VCaP (cell line): ENCODE results near the gene TRABD2A.
A peak's percentile ranks its signal among the peaks of the same experiment; 100 is the strongest.
"Not testable (repeated sequence)": the region's sequence is repeated elsewhere in the genome, so short reads cannot be mapped to it uniquely, and the experiment has no call there.

Experiments
- H3K27ac ChIP-seq: fragments of 450-650 bp; 2 replicates; pipeline ENCODE4 v1.5.1; 2017
- TF ChIP-seq, protein P1 (sequence below): fragments of 450-650 bp; conservative IDR thresholded peaks from 2 replicates; pipeline ENCODE4 v1.5.1; 2017; ENCODE audit warnings: mild to moderate bottlenecking, moderate library complexity

Gene TRABD2A

DNA sequence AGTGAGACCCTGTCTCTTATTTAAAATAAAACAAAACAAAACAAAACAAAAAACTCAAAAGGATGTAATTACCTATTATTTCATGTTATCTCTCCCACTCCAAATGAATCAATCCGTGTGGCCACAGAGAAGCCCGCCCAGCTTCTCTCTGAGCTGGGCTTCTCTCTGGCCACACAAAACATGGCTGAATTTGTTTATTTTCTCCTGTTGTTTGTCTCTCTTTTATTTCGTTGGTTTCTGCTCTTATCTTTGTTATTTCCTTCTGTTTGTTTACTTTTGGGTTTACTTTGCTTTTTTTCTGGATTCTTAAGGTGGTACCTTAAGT lies 1.5 kb upstream of the TRABD2A start:
- no peak overlapping the region for H3K27ac ChIP-seq
- TF ChIP-seq, protein P1, sequence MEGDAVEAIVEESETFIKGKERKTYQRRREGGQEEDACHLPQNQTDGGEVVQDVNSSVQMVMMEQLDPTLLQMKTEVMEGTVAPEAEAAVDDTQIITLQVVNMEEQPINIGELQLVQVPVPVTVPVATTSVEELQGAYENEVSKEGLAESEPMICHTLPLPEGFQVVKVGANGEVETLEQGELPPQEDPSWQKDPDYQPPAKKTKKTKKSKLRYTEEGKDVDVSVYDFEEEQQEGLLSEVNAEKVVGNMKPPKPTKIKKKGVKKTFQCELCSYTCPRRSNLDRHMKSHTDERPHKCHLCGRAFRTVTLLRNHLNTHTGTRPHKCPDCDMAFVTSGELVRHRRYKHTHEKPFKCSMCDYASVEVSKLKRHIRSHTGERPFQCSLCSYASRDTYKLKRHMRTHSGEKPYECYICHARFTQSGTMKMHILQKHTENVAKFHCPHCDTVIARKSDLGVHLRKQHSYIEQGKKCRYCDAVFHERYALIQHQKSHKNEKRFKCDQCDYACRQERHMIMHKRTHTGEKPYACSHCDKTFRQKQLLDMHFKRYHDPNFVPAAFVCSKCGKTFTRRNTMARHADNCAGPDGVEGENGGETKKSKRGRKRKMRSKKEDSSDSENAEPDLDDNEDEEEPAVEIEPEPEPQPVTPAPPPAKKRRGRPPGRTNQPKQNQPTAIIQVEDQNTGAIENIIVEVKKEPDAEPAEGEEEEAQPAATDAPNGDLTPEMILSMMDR = peak; percentile 32

DNA sequence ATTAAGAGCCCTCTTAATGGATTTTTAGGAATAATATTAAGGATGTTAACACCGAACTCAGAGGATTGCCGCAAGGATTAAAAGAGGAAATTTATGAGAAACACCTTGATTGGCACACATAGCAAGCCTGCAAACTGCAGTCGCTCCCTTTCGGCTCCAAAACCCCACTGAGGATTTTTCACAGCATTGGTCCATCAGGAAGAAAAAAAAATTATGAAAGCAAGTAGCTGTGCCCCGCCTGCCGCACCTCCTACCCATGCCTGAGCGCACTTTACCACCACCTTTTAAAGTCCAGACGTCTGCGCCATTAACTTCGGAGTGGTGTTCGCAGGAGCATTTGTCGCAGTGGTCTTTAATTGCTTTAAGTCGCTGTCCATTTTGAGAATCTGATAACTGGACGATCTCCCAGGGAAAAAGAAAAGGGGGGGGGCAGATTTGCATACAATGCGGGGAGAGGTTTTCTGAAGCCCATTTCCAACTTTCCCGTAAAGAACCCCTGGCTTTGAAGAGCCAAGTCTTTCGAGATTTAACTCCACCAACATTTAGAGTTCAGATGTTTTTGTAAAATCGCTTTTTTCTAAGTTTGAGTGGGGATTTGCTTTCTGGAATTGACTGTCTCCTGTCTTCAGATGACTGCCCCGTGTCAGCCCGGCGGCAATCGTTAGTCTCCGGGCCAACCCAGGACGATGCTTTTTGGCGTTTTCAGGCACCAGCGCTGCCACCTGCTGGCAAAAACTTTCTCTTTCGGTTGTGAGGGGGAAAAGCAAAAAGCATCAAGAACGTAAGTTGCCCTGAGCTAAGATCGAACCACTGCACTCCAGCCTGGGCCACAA lies 913 bp upstream of the TRABD2A start:
- H3K27ac ChIP-seq = no peak overlapping the region
- TF ChIP-seq, protein P1 = peak; percentile 86

DNA sequence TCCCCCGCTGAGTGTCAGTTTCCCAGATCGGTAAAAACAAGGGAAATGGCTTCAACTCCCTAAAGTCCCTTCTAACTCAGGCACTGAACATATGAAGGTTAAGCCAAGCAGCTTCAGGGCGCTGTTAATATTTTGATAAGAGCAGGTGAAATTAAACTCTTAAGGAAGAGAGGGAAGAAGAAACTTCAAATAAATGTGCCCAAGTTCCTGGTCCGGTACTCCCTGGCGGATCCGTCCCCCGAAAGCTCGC lies 564 bp downstream of the TRABD2A start:
- no peak overlapping the region for H3K27ac ChIP-seq
- TF ChIP-seq, protein P1 = no peak

DNA sequence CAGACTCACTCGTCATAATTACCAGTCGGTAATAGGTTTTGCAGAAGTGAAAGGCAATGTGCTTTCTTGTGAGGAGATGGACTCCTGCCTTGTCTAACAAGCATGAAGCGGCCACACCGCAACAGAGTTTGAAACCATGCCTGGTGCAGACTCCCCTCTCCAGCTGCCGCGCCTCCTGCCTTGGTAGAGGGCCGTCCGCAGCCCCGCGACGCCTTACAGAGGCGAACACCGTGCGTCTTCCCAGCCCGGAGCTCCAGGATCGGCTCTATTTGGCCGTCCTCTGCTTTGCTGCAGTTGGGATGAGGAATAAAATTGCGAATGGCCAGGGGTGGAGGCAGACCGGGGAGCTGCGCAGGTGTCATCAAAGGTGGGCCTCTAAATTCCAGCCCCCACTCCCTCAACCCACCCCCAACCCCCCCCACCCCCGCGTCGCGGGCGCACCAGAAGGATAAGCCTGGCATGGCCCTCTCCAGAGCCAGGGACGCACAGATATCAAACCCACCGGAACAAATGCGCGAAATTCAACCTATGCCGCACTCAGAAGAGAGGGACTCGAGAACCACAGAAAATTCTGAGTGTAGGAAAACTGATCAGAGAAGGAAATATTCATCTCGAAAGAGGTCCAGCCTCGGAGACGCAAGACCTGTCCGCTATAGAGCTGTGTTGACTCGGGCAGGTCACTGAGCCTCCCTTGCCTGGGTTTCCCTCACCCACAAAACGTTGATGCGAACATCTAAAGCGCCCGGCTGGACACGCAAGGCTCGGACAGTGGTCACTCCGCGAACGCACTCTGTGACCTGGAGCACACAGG lies 1.1 kb downstream of the TRABD2A start:
- TF ChIP-seq, protein P1 = no peak
- H3K27ac ChIP-seq = no peak overlapping the region

DNA sequence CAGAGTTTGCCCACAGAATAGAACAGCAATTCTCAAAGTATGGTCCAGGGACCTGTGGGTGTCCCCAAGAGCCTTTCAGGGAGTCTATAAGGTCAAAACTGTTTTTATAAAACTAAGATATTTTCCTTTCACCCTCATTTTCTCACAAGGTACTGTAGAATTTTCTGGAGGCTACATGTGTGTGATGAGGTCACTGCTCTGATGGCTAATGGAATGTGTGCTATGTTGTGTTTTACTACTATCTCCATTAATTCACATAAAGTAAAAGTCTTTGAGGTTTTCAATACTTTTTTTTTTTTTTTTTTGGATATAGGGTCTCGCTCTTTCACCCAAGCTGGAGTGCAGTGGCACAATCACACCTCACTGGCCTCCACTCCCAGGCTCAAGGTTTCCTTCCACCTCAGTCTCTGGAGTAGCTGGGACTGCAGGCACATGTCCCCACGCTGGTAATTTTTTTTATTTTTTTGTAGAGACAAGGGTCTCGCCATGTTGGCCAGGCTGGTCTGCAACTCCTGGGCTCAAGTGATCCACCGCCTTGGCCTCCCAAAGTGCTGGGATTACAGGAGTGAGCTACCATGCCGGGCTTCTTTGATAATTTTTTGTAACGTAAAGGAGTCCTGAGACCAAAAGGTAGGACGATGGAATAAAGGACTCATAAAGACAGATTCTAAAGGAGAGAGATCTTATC lies 1.8 kb downstream of the TRABD2A start:
- TF ChIP-seq, protein P1 = no peak
- no peak overlapping the region for H3K27ac ChIP-seq

DNA sequence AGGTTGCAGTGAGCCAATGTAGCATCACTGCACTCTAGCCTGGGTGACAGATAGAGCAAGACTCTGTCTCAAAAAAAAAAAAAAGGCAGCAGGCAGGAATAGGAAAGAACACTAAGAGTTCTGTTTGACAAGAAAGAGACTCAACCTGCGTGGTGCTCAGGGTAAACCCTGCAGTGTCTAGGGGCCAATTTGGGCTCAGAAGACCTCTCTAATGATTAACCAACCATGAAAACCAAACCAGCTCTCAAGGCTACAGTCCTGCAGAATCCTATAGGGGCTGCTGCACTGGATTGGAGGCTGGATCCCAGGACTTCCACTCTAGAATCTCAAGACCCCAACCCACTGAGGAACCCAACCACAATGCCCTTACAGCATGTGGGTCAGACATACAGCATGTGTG lies 2.4 kb downstream of the TRABD2A start:
- no peak overlapping the region for H3K27ac ChIP-seq
- TF ChIP-seq, protein P1 = no peak

DNA sequence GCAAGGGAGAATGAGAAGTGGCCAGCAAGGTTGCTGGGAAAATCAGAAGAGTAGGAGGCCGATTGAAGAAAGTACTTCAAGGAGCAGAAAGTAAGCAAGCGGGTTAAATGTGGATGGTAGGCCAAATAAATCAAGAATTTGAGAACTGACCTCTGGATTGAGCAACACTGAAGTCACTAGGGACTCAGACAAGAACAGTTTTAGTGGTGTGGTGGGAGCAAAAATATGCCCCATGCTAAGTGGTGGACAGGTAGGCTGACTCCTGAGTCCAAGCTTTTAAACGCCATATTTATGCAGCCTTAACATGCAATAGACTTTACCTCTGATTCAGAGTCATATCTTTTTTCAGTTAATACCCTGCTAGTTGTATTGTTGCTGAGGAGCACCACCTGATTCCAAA lies 4.5 kb downstream of the TRABD2A start:
- H3K27ac ChIP-seq = no peak overlapping the region
- TF ChIP-seq, protein P1 = no peak

DNA sequence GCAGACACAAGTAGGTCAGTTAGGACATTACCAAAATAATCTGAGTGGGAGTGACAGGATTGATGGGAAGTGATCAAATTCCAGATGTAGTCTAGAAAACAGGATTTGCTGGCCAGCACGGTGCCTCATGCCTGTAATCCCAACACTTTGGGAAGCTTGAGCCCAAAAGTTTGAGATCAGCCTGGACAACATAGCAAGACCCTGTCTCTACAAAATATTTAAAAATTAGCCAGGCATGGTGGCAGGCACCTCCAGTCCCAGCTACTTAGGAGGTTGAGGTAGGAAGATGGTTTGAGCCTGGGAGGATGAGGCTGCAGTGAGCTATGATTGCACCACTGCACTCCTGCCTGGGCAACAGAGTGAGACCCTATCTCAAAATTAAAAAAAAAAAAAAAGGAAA lies 5.3 kb downstream of the TRABD2A start:
- H3K27ac ChIP-seq = not testable (repeated sequence)
